KMS-11 (cell line): Measurements from ENCODE around the gene ATP8A2.

ENCODE experiments used
- H2AFZ ChIP-seq: fragments of 200-600 bp; sonication (generic); 2 replicates; pipeline ENCODE4 v1.6.1; 2016; ENCODE audit warnings: antibody characterized with exemption, mixed run types, low read depth
- H3K27ac ChIP-seq: fragments of 200-600 bp; sonication (generic); 2 replicates; pipeline ENCODE4 v1.6.1; 2016; ENCODE audit warnings: mild to moderate bottlenecking, mixed run types
- H3K27me3 ChIP-seq: fragments of 200-600 bp; sonication (generic); 2 replicates; pipeline ENCODE4 v1.6.1; 2017; ENCODE audit warnings: mild to moderate bottlenecking, low read depth, mixed run types, moderate library complexity; ENCODE audit not compliant: insufficient read depth
- H3K36me3 ChIP-seq: fragments of 200-600 bp; sonication (generic); 2 replicates; pipeline ENCODE4 v1.6.1; 2017; ENCODE audit warnings: mild to moderate bottlenecking, mixed run types; ENCODE audit not compliant: insufficient read depth
- H3K4me1 ChIP-seq: fragments of 200-600 bp; sonication (generic); 2 replicates; pipeline ENCODE4 v1.6.1; 2016; ENCODE audit warnings: mild to moderate bottlenecking, low read depth, mixed run types; ENCODE audit not compliant: poor library complexity, severe bottlenecking
- H3K4me2 ChIP-seq: fragments of 200-600 bp; sonication (generic); 2 replicates; pipeline ENCODE4 v1.7.0; 2016; ENCODE audit warnings: mild to moderate bottlenecking, mixed run types
- H3K4me3 ChIP-seq: fragments of 200-600 bp; sonication (generic); IDR thresholded peaks from 2 replicates; pipeline ENCODE4 v1.6.1; 2017; ENCODE audit warnings: low read depth, low read length, mixed read lengths; ENCODE audit not compliant: insufficient read depth
- H3K79me2 ChIP-seq: fragments of 200-600 bp; sonication (generic); 2 replicates; pipeline ENCODE4 v1.6.1; 2016; ENCODE audit warnings: low read depth, mixed run types; ENCODE audit not compliant: insufficient read depth
- H3K9ac ChIP-seq: fragments of 200-600 bp; sonication (generic); 2 replicates; pipeline ENCODE4 v1.6.1; 2016; ENCODE audit warnings: mild to moderate bottlenecking, mixed run types
- H4K20me1 ChIP-seq: fragments of 200-600 bp; sonication (generic); 2 replicates; pipeline ENCODE4 v1.6.1; 2016; ENCODE audit warnings: mild to moderate bottlenecking, mixed run types; ENCODE audit not compliant: insufficient read depth
- CTCF ChIP-seq: fragments of 200-600 bp; sonication (generic); conservative IDR thresholded peaks from 2 replicates; pipeline ENCODE4 v1.6.1; 2017; ENCODE audit warnings: low read depth, mild to moderate bottlenecking, antibody characterized with exemption, low read length, moderate library complexity, mixed read lengths

Gene ATP8A2

GRCh38 chr13:25775986-25776385 is 404.2 kb downstream of the ATP8A2 start:
- Histone ChIP-seq H3K36me3 (no peaks in the 10 kb centered on the region), H3K9ac (no peak overlapping the region), H4K20me1 (no peaks in the 10 kb centered on the region), H3K4me2 (no peak overlapping the region), H3K27ac (no peak overlapping the region), H3K4me1 (peaks cover 59% of the 10 kb centered on the region), H3K4me3 (no peak overlapping the region), H3K79me2 (no peaks in the 10 kb centered on the region), H3K27me3 (no peaks in the 10 kb centered on the region), H2AFZ (no peak overlapping the region)
- TF ChIP-seq CTCF, result no peak

- Histone ChIP-seq H4K20me1 (no peaks in the 10 kb centered on the region), H2AFZ (no peak overlapping the region), H3K36me3 (no peaks in the 10 kb centered on the region), H3K4me1 (peaks cover 54% of the 10 kb centered on the region), H3K27me3 (no peaks in the 10 kb centered on the region), H3K9ac (no peak overlapping the region), H3K27ac (no peak overlapping the region), H3K4me3 (no peak overlapping the region), H3K4me2 (peak overlapping the region; percentile 33; the same call in 1 of the 2 replicates), H3K79me2 (no peaks in the 10 kb centered on the region)
- no peak for TF ChIP-seq CTCF
Measured at GRCh38 chr13:25776722-25777121, 404.9 kb downstream of the ATP8A2 start.

- Histone ChIP-seq H3K4me3 (no peak overlapping the region), H3K4me1 (peaks cover 54% of the 10 kb centered on the region)
Measured at GRCh38 chr13:25777509-25777908, 405.7 kb downstream of the ATP8A2 start.

GRCh38 chr13:25778365-25778764 is 406.6 kb downstream of the ATP8A2 start:
- Histone ChIP-seq H3K4me2 (peak overlapping the region; percentile 93), H3K79me2 (no peaks in the 10 kb centered on the region), H3K27me3 (no peaks in the 10 kb centered on the region), H3K27ac (peak overlapping the region; percentile 85), H3K9ac (peak overlapping the region; percentile 47; the same call in 1 of the 2 replicates), H3K36me3 (no peaks in the 10 kb centered on the region), H4K20me1 (no peaks in the 10 kb centered on the region), H3K4me3 (no peak overlapping the region), H2AFZ (peak overlapping the region; percentile 50; the same call in 1 of the 2 replicates), H3K4me1 (peaks cover 54% of the 10 kb centered on the region)
- TF ChIP-seq CTCF, result no peak

More at GRCh38 chr13:25777509-25777908, 405.7 kb downstream of the ATP8A2 start:
- no peaks in the 10 kb centered on the region for H4K20me1 ChIP-seq
- peak overlapping the region; percentile 85; the same call in 1 of the 2 replicates for H3K27ac ChIP-seq
- no peak overlapping the region for H3K9ac ChIP-seq
- no peaks in the 10 kb centered on the region for H3K27me3 ChIP-seq
- H3K79me2 ChIP-seq, result no peaks in the 10 kb centered on the region
- H2AFZ ChIP-seq, result no peak overlapping the region
- TF ChIP-seq CTCF, result no peak
- H3K36me3 ChIP-seq, result no peaks in the 10 kb centered on the region
- peak overlapping the region; percentile 93 for H3K4me2 ChIP-seq
